ENCODE measurements around the gene SLC4A8. TPM values are rescaled to one million over a fixed set of nuclear protein-coding genes. Genes with fewer than 3 reads are reported as not detected.

SLC4A8 gene
- total RNA-seq, 1 donor from 2014 or later, result 0.74 TPM

DNA sequence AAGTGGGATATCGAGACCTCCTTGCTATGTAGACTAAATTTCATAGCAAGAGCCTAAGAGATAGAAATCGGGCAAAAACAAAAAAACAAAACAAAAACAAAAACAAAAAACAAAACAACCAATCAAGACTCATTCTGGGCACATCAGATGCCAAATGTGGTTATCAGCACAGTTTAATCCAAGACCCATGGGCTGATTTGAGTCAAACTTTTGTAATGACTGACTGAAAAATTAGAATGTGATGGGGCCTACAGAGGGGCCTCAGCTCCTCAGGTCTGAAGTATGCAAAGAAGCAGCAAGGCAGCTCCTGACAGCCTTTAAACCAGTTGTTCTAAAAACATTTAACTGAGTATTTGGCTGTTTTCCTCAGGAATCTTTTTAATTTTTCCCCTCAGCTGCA, 49.3 kb downstream of the SLC4A8 start:
- Histone ChIP-seq H3K9me3 (no peaks in the 10 kb centered on the region), H3K27ac (no peak overlapping the region), H3K27me3 (no peaks in the 10 kb centered on the region), H3K4me1 (no peaks in the 10 kb centered on the region), H3K36me3 (no peaks in the 10 kb centered on the region), H3K4me3 (no peak overlapping the region)
- no peak for DNase-seq (ENCODE audit: extremely low spot score in 2 of 2)
- TF ChIP-seq POLR2A (IDR thresholded peaks at IDR 0.05) (no peak), POLR2AphosphoS5 (IDR thresholded peaks at IDR 0.05; ENCODE audit: insufficient read depth in 1 of 2, low read depth in 1 of 2) (no peak), CTCF (IDR thresholded peaks at IDR 0.05) (no peak)
- intact Hi-C loops (cut with DNase I), result no loop called here

GRCh38 chr12:51475543-51475942, 50.9 kb downstream of the SLC4A8 start:
- Histone ChIP-seq H3K36me3 (no peaks in the 10 kb centered on the region), H3K9me3 (no peaks in the 10 kb centered on the region), H3K4me3 (no peak overlapping the region), H3K27ac (no peak overlapping the region), H3K4me1 (no peaks in the 10 kb centered on the region), H3K27me3 (no peaks in the 10 kb centered on the region)
- intact Hi-C loops (cut with DNase I), result no loop called here
- TF ChIP-seq POLR2A (IDR thresholded peaks at IDR 0.05) (no peak), CTCF (IDR thresholded peaks at IDR 0.05) (no peak), POLR2AphosphoS5 (IDR thresholded peaks at IDR 0.05; ENCODE audit: insufficient read depth in 1 of 2, low read depth in 1 of 2) (no peak)
- no peak for DNase-seq (ENCODE audit: extremely low spot score in 2 of 2)

DNA sequence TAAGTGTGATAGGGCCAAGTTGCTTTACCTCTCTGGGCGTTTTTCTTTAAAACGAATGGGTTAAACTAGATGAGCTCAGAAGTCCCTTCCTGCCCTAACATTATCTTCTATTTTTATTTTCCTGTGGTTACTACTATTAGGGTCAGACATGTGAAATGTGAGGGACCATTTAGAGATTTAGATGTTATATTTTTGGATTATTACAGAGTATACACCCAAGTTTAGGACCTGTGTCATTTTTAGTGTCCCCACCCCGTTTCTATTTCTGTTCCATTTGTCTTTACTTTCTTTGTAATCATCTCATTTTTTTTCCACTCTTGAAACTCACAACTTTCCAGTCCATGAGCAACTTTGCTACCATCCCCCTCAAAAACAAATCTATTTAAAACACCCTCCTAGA, 56.3 kb downstream of the SLC4A8 start:
- no peaks in the 10 kb centered on the region for H3K4me1 ChIP-seq
- no peaks in the 10 kb centered on the region for H3K9me3 ChIP-seq
- DNase-seq (ENCODE audit: extremely low spot score in 2 of 2), result no peak
- H3K4me3 ChIP-seq, result no peak overlapping the region
- TF ChIP-seq CTCF (IDR thresholded peaks at IDR 0.05), result no peak
- no peak for TF ChIP-seq POLR2A (IDR thresholded peaks at IDR 0.05)
- TF ChIP-seq POLR2AphosphoS5 (IDR thresholded peaks at IDR 0.05; ENCODE audit: insufficient read depth in 1 of 2, low read depth in 1 of 2), result no peak
- intact Hi-C loops (cut with DNase I), result no loop called here
- H3K36me3 ChIP-seq, result no peaks in the 10 kb centered on the region
- no peak overlapping the region for H3K27ac ChIP-seq
- H3K27me3 ChIP-seq, result no peaks in the 10 kb centered on the region

- H3K4me1 ChIP-seq, result no peaks in the 10 kb centered on the region
- no peaks in the 10 kb centered on the region for H3K36me3 ChIP-seq
- intact Hi-C loops (cut with DNase I), result no loop called here
- no peaks in the 10 kb centered on the region for H3K9me3 ChIP-seq
- no peaks in the 10 kb centered on the region for H3K27me3 ChIP-seq
- no peak for TF ChIP-seq POLR2A (IDR thresholded peaks at IDR 0.05)
- no peak for TF ChIP-seq CTCF (IDR thresholded peaks at IDR 0.05)
- no peak for TF ChIP-seq POLR2AphosphoS5 (IDR thresholded peaks at IDR 0.05; ENCODE audit: insufficient read depth in 1 of 2, low read depth in 1 of 2)
- H3K27ac ChIP-seq, result no peak overlapping the region
- H3K4me3 ChIP-seq, result no peak overlapping the region
- DNase-seq (ENCODE audit: extremely low spot score in 2 of 2), result no peak
These were observed 58.5 kb downstream of the SLC4A8 start for GRCh38 chr12:51482929-51483697.

GRCh38 chr12:51484119-51484518, 59.5 kb downstream of the SLC4A8 start:
- no peak for TF ChIP-seq CTCF (IDR thresholded peaks at IDR 0.05)
- TF ChIP-seq POLR2AphosphoS5 (IDR thresholded peaks at IDR 0.05; ENCODE audit: insufficient read depth in 1 of 2, low read depth in 1 of 2), result no peak
- no peak for TF ChIP-seq POLR2A (IDR thresholded peaks at IDR 0.05)
- H3K27me3 ChIP-seq, result no peaks in the 10 kb centered on the region
- DNase-seq (ENCODE audit: extremely low spot score in 2 of 2), result no peak
- no peak overlapping the region for H3K27ac ChIP-seq
- H3K36me3 ChIP-seq, result no peaks in the 10 kb centered on the region
- intact Hi-C loops (cut with DNase I), result no loop called here
- no peak overlapping the region for H3K4me3 ChIP-seq
- no peaks in the 10 kb centered on the region for H3K4me1 ChIP-seq
- no peaks in the 10 kb centered on the region for H3K9me3 ChIP-seq
